H1 (cell line): ENCODE results near the gene RSPH9.

Source experiments
- CTCF ChIP-seq, 3 experiments: IDR thresholded peaks; 1 replicate in 2 of 3; 2 replicates in 1 of 3; pipeline versions ENCODE4 v1.5.1 to v1.6.1; 2011; ENCODE audit warnings: low read length in 3 of 3, mild to moderate bottlenecking in 3 of 3, inconsistent platforms in 2 of 3, low read depth in 1 of 3, moderate library complexity in 1 of 3; ENCODE audit not compliant: insufficient read depth in 1 of 3; ENCODE audit errors: control extremely low read depth in 1 of 3
- POLR2A ChIP-seq, 2 experiments: IDR thresholded peaks; 1 replicate in 1 of 2; 2 replicates in 1 of 2; pipeline ENCODE4 v1.6.1; 2011; ENCODE audit warnings: low read depth in 2 of 2, low read length in 2 of 2, mild to moderate bottlenecking in 2 of 2; ENCODE audit errors: control extremely low read depth in 1 of 2
- POU5F1 ChIP-seq: IDR thresholded peaks from 2 replicates; pipeline ENCODE4 v1.6.1; 2011; ENCODE audit warnings: low read depth, mild to moderate bottlenecking, low read length, moderate library complexity
- SIX5 ChIP-seq: IDR thresholded peaks from 2 replicates; pipeline ENCODE4 v1.6.1; 2011; ENCODE audit warnings: mild to moderate bottlenecking, low read depth, low read length

GRCh38 chr6:43645613-43645964, 753 bp downstream of the RSPH9 start:
- no peak for TF ChIP-seq CTCF (IDR thresholded peaks at IDR 0.05; ENCODE audit: control extremely low read depth in 1 of 3, insufficient read depth in 1 of 3, low read depth in 1 of 3, low read length in 3 of 3)
- TF ChIP-seq POU5F1, result no peak
- no peak for TF ChIP-seq SIX5
- no peak for TF ChIP-seq POLR2A (IDR thresholded peaks at IDR 0.05; ENCODE audit: control extremely low read depth in 1 of 2, low read depth in 2 of 2, low read length in 2 of 2)
